SU-DHL-6 (cell line): Measurements from ENCODE around the gene NRP2.

Experiments
- H2AFZ ChIP-seq: fragments of 200-600 bp; sonication (generic); 2 replicates; pipeline ENCODE4 v1.6.1; 2014; ENCODE audit warnings: low read depth, mild to moderate bottlenecking, moderate library complexity, mixed read lengths, antibody characterized with exemption, low read length; ENCODE audit not compliant: severe bottlenecking
- H3F3A ChIP-seq: fragments of 200-600 bp; shearing (Covaris generic); 2 replicates; pipeline ENCODE4 v1.6.0; 2016; ENCODE audit warnings: antibody characterized with exemption, mild to moderate bottlenecking; ENCODE audit not compliant: insufficient read depth
- H3K27ac ChIP-seq: fragments of 200-600 bp; sonication (generic); 2 replicates; pipeline ENCODE4 v1.5.1; 2016; ENCODE audit warnings: low read depth, mild to moderate bottlenecking, low read length, moderate library complexity, mixed read lengths
- H3K27me3 ChIP-seq: fragments of 200-600 bp; sonication (generic), shearing (Covaris generic); 2 replicates; pipeline ENCODE4 v1.6.0; 2014; ENCODE audit warnings: mild to moderate bottlenecking, low read length
- H3K36me3 ChIP-seq: fragments of 200-600 bp; sonication (generic); 2 replicates; pipeline ENCODE4 v1.6.1; 2014; ENCODE audit warnings: mild to moderate bottlenecking, low read length, mixed read lengths
- H3K4me2 ChIP-seq: fragments of 300-600, 200-600 bp; shearing (Covaris generic), sonication (generic); 2 replicates; pipeline ENCODE4 v1.6.0; 2014; ENCODE audit warnings: low read length, low read depth, mild to moderate bottlenecking; ENCODE audit not compliant: poor library complexity, severe bottlenecking
- H3K4me3 ChIP-seq: fragments of 200-600 bp; sonication (generic); 2 replicates; pipeline ENCODE4 v1.5.1; 2014; ENCODE audit warnings: antibody characterized with exemption, low read length, mild to moderate bottlenecking, mixed read lengths; ENCODE audit not compliant: insufficient read depth, poor library complexity, severe bottlenecking
- H3K79me2 ChIP-seq: fragments of 200-600 bp; sonication (generic); 2 replicates; pipeline ENCODE4 v1.6.1; 2014; ENCODE audit warnings: mild to moderate bottlenecking, low read length, moderate library complexity; ENCODE audit not compliant: insufficient read depth
- H3K9ac ChIP-seq: fragments of 200-600 bp; sonication (generic); 2 replicates; pipeline ENCODE4 v1.7.0; 2014; ENCODE audit warnings: mild to moderate bottlenecking, low read length
- H3K9me2 ChIP-seq: fragments of 200-600 bp; sonication (generic); replicated peaks from 2 replicates; pipeline ENCODE4 v1.6.1; 2014; ENCODE audit warnings: low read length; ENCODE audit not compliant: insufficient read depth
- H3K9me3 ChIP-seq: fragments of 200-600 bp; sonication (generic); 2 replicates; pipeline ENCODE4 v1.6.1; 2014; ENCODE audit warnings: low read length, mixed read lengths; ENCODE audit not compliant: insufficient read depth
- H4K20me1 ChIP-seq: fragments of 200-600 bp; sonication (generic); 2 replicates; pipeline ENCODE4 v1.6.1; 2014; ENCODE audit warnings: low read depth, mild to moderate bottlenecking, antibody characterized with exemption, low read length, moderate library complexity, mixed read lengths
- CTCF ChIP-seq: fragments of 200-600 bp; sonication (generic); IDR thresholded peaks from one replicate; pipeline ENCODE4 v1.5.1; 2017; ENCODE audit warnings: antibody characterized with exemption, mild to moderate bottlenecking, low read length, moderate library complexity; ENCODE audit not compliant: insufficient read depth, poor library complexity, severe bottlenecking
- EZH2phosphoT487 ChIP-seq: fragments of 200-600 bp; sonication (generic), shearing (Covaris generic); conservative IDR thresholded peaks from 2 replicates; pipeline ENCODE4 v1.6.1; 2018; ENCODE audit warnings: mild to moderate bottlenecking, antibody characterized with exemption, low read length, moderate library complexity, mixed read lengths

Gene NRP2

GRCh38 chr2:205785507-205786260, 103.4 kb downstream of the NRP2 start:
- H3K9me2 ChIP-seq, result no peaks in the 10 kb centered on the region
- H3K79me2 ChIP-seq, result no peaks in the 10 kb centered on the region
- H3K9me3 ChIP-seq, result no peaks in the 10 kb centered on the region
- H2AFZ ChIP-seq, result no peak overlapping the region
- H3F3A ChIP-seq, result no peaks in the 10 kb centered on the region
- no peak overlapping the region for H3K4me2 ChIP-seq
- TF ChIP-seq EZH2phosphoT487 (no peak), CTCF (no peak)
- no peak overlapping the region for H3K4me3 ChIP-seq
- H3K36me3 ChIP-seq, result no peaks in the 10 kb centered on the region
- no peaks in the 10 kb centered on the region for H4K20me1 ChIP-seq
- no peak overlapping the region for H3K27ac ChIP-seq
- no peaks in the 10 kb centered on the region for H3K27me3 ChIP-seq
- H3K9ac ChIP-seq, result no peak overlapping the region

- no peaks in the 10 kb centered on the region for H3K9me3 ChIP-seq
- H3K9me2 ChIP-seq, result no peaks in the 10 kb centered on the region
- no peak overlapping the region for H3K4me2 ChIP-seq
- no peak overlapping the region for H3K27ac ChIP-seq
- no peaks in the 10 kb centered on the region for H3K36me3 ChIP-seq
- H2AFZ ChIP-seq, result no peak overlapping the region
- no peaks in the 10 kb centered on the region for H3F3A ChIP-seq
- H3K9ac ChIP-seq, result no peak overlapping the region
- TF ChIP-seq EZH2phosphoT487, result no peak
- no peak for TF ChIP-seq CTCF
- no peaks in the 10 kb centered on the region for H3K27me3 ChIP-seq
- H3K79me2 ChIP-seq, result no peaks in the 10 kb centered on the region
- no peak overlapping the region for H3K4me3 ChIP-seq
- H4K20me1 ChIP-seq, result no peaks in the 10 kb centered on the region
Measured at GRCh38 chr2:205786976-205787375, 104.7 kb downstream of the NRP2 start.

- no peaks in the 10 kb centered on the region for H3K9me2 ChIP-seq
- H3K9me3 ChIP-seq, result no peaks in the 10 kb centered on the region
- no peak overlapping the region for H3K27ac ChIP-seq
- no peaks in the 10 kb centered on the region for H3F3A ChIP-seq
- H3K9ac ChIP-seq, result no peak overlapping the region
- H3K4me2 ChIP-seq, result no peak overlapping the region
- no peaks in the 10 kb centered on the region for H4K20me1 ChIP-seq
- H3K79me2 ChIP-seq, result no peaks in the 10 kb centered on the region
- TF ChIP-seq EZH2phosphoT487, result no peak
- no peak for TF ChIP-seq CTCF
- H3K4me3 ChIP-seq, result no peak overlapping the region
- H2AFZ ChIP-seq, result no peak overlapping the region
- H3K27me3 ChIP-seq, result no peaks in the 10 kb centered on the region
- no peaks in the 10 kb centered on the region for H3K36me3 ChIP-seq
Measured at GRCh38 chr2:205787761-205788160, 105.5 kb downstream of the NRP2 start.
